Tibial nerve (tissue), 4 donors: Measurements from ENCODE around the gene WDR77.

ENCODE experiments used
- CTCF ChIP-seq, 5 experiments: fragments of 200-600 bp in 3 of 5; fragments of 450-650 bp in 2 of 5; sonication (generic) in 3 of 5; IDR thresholded peaks; one replicate each; pipeline ENCODE4 v1.5.1; 2016 to 2019; ENCODE audit warnings: antibody characterized with exemption in 5 of 5, mild to moderate bottlenecking in 3 of 5, moderate library complexity in 2 of 5
- EP300 ChIP-seq, 2 donors: sonication (generic); formaldehyde crosslinking; IDR thresholded peaks; one replicate each; pipeline ENCODE4 v1.6.1; 2017; ENCODE audit warnings: antibody characterized with exemption in 2 of 2, mild to moderate bottlenecking in 1 of 2
- POLR2A ChIP-seq, 2 donors: fragments of 450-650 bp; IDR thresholded peaks; one replicate each; pipeline ENCODE4 v1.6.1; 2017; ENCODE audit warnings: antibody characterized with exemption in 2 of 2, mild to moderate bottlenecking in 2 of 2, moderate library complexity in 2 of 2

- TF ChIP-seq CTCF (IDR thresholded peaks at IDR 0.05), result no peak
- no peak for TF ChIP-seq POLR2A (IDR thresholded peaks at IDR 0.05)
- no peak for TF ChIP-seq EP300 (IDR thresholded peaks at IDR 0.05)
Measured at GRCh38 chr1:111474106-111474505, 25.1 kb upstream of the WDR77 start.
